22Rv1 (cell line): Measurements from ENCODE around the gene PDE9A.

ENCODE experiments used
- H3K27ac ChIP-seq: fragments of 450-650 bp; 2 replicates; pipeline ENCODE4 v1.5.1; 2017
- ZFX ChIP-seq: fragments of 450-650 bp; IDR thresholded peaks from 2 replicates; pipeline ENCODE4 v1.6.1; 2017; ENCODE audit warnings: antibody characterized with exemption, borderline replicate concordance
- TF ChIP-seq, protein P1 (sequence below): fragments of 450-650 bp; IDR thresholded peaks from 2 replicates; pipeline ENCODE4 v1.5.1; 2017; ENCODE audit warnings: mild to moderate bottlenecking

Gene PDE9A

GRCh38 chr21:42671778-42672593 lies 18.6 kb downstream of the PDE9A start:
- TF ChIP-seq, protein P1, sequence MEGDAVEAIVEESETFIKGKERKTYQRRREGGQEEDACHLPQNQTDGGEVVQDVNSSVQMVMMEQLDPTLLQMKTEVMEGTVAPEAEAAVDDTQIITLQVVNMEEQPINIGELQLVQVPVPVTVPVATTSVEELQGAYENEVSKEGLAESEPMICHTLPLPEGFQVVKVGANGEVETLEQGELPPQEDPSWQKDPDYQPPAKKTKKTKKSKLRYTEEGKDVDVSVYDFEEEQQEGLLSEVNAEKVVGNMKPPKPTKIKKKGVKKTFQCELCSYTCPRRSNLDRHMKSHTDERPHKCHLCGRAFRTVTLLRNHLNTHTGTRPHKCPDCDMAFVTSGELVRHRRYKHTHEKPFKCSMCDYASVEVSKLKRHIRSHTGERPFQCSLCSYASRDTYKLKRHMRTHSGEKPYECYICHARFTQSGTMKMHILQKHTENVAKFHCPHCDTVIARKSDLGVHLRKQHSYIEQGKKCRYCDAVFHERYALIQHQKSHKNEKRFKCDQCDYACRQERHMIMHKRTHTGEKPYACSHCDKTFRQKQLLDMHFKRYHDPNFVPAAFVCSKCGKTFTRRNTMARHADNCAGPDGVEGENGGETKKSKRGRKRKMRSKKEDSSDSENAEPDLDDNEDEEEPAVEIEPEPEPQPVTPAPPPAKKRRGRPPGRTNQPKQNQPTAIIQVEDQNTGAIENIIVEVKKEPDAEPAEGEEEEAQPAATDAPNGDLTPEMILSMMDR: no peak
- no peak for TF ChIP-seq ZFX
- H3K27ac ChIP-seq: peak overlapping the region; percentile 70

- peak overlapping the region; percentile 70 for H3K27ac ChIP-seq
- no peak for TF ChIP-seq ZFX
- TF ChIP-seq, protein P1: no peak
Observed at GRCh38 chr21:42672699-42673458, 19.5 kb downstream of the PDE9A start.

GRCh38 chr21:42673633-42674328 lies 20.4 kb downstream of the PDE9A start:
- peak overlapping the region; percentile 22; the same call in 1 of the 2 replicates for H3K27ac ChIP-seq
- TF ChIP-seq ZFX: no peak
- TF ChIP-seq, protein P1: no peak

GRCh38 chr21:42674351-42674940 lies 21.0 kb downstream of the PDE9A start:
- peak overlapping the region; percentile 22; the same call in 1 of the 2 replicates for H3K27ac ChIP-seq

DNA sequence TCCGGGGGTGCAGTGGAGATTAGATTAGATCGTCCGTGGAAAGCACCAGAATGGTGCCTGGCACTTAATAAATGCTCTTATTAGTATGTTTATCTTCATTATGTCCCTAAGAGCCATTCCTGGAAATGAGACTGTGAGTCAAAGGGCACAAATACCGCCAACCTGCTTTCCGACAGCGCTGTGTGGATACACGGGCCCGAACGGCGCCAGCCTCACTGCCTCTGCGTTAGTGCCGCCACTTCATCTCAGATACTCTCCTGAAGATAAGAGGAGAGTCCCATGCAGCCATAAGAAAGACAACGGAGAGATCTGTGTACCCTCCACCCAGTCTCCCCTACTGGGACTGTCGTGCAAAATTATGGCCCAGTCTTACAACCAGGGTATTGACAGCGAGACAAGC lies 22.0 kb downstream of the PDE9A start:
- TF ChIP-seq ZFX: no peak
- TF ChIP-seq, protein P1: no peak
- H3K27ac ChIP-seq: no peak overlapping the region

More at GRCh38 chr21:42674351-42674940, 21.0 kb downstream of the PDE9A start:
- TF ChIP-seq ZFX: no peak
- TF ChIP-seq, protein P1: no peak

GRCh38 chr21:42676808-42677207 lies 23.4 kb downstream of the PDE9A start:
- TF ChIP-seq, protein P1: no peak
- TF ChIP-seq ZFX: no peak

More at GRCh38 chr21:42676808-42677207, 23.4 kb downstream of the PDE9A start:
- H3K27ac ChIP-seq: no peak overlapping the region
